Activated CD4-positive, alpha-beta T cell treated with anti-CD3 and anti-CD28 coated beads for 36 hours (primary cell): ENCODE measurements around the gene DNPH1. TPM values are rescaled to one million over a fixed set of nuclear protein-coding genes. Genes with fewer than 3 reads are reported as not detected.

Source experiments
- ATAC-seq: fragments of 200-7000 bp; cut with Tn5 transposase; one replicate; pipeline ENCODE4 v1.10.0; 2021; ENCODE audit warnings: mild to moderate bottlenecking, moderate library complexity
- CTCF ChIA-PET: fragments of 350-600 bp; sonication (Branson Sonifier 250); formaldehyde crosslinking; loops from one replicate; lab custom pipeline; 2021; ENCODE audit warnings: antibody characterized with exemption; lab: Charles Lee
- POLR2A ChIA-PET: fragments of 350-600 bp; sonication (Branson Sonifier 250); formaldehyde crosslinking; loops from one replicate; lab custom pipeline; 2021; ENCODE audit warnings: antibody characterized with exemption, inconsistent platforms; lab: Charles Lee
- DNase-seq: peaks from one replicate; pipeline ENCODE4 v3.0.0-alpha.2; 2020
- H3K27ac Mint-ChIP-seq: one replicate; pipeline ENCODE4 v1.8.0; 2021; ENCODE audit warnings: mixed read lengths
- H3K27me3 Mint-ChIP-seq: one replicate; pipeline ENCODE4 v1.8.0; 2021; ENCODE audit warnings: mixed read lengths
- H3K36me3 Mint-ChIP-seq: one replicate; pipeline ENCODE4 v1.8.0; 2021; ENCODE audit warnings: low read depth, mixed read lengths
- H3K4me1 Mint-ChIP-seq: one replicate; pipeline ENCODE4 v1.8.0; 2021; ENCODE audit warnings: mixed read lengths
- H3K4me3 Mint-ChIP-seq: one replicate; pipeline ENCODE4 v1.8.0; 2021; ENCODE audit warnings: mild to moderate bottlenecking, moderate library complexity, mixed read lengths
- H3K9me3 Mint-ChIP-seq: one replicate; pipeline ENCODE4 v1.8.0; 2021; ENCODE audit warnings: low read depth, mixed read lengths
- intact Hi-C, 2 experiments: fragments of 100-400 bp; cut with DNase I in 1 of 2; cut with micrococcal nuclease in 1 of 2; formaldehyde crosslinking; loops; one replicate each; pipeline versions ENCODE4 v1.14.2 to v1.15.1; 2022 to 2024; cut with DNase I, micrococcal nuclease
- total RNA-seq, 2 experiments: library from RNA; stranded (reverse); gene quantifications; one replicate each; pipeline ENCODE4 v1.2.3, GENCODE V29; 2021

The DNPH1 gene
- total RNA-seq, 2 experiments from 2014 or later: 58.5 to 80.3 TPM

DNA sequence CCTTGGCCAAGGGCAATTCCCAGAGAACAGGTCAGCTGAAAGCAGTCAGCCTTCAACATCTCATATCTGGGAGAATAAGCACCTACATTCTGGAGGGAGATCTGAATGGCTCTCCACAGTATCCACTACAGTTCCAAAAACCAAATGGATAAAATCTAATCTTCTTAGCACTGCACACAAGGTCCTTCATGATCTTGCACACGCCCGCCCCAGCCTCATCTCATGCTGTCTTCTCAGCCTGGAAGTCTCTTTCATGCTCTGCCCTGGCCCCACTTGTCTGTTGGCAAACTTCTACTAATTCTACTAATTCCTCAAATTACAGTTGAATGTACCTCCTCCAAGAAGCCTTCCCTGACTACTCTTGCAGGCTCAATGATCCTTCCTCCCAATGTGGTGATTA, 12.2 kb upstream of the DNPH1 start:
- intact Hi-C loops: no loop called here
- POLR2A ChIA-PET: no interaction called here
- CTCF ChIA-PET: interaction anchor here (2.3 kb wide), 1 partner anchor 12 kb away, joined by 17 read pairs; the partner anchor contains the start of gene DNPH1

DNA sequence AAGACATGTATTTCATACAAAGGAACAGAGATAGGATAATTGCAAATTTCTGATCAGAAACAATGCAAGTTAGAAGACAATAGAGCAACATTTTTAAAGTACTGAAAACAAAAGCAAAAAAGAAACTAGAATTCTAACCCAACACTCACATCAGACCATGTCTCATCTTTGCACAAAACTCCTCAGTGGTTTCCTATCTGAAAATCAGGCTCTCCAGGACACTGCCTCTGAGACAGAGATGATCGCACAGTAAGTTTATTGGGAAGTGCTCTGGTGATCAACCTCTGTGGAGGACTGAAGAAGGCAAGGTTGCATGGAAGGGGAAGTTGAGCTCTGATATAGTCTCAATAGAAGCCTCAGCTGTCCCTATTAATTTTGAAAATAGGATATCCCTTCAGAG, 11.7 kb upstream of the DNPH1 start:
- no peak for DNase-seq
- intact Hi-C loops: no loop called here
- POLR2A ChIA-PET: no interaction called here
- peaks cover 2% of the 10 kb centered on the region for H3K4me1 Mint-ChIP-seq
- peaks cover 18% of the 10 kb centered on the region for H3K27me3 Mint-ChIP-seq
- CTCF ChIA-PET: interaction anchor here (2.3 kb wide), 1 partner anchor 11 kb away, joined by 17 read pairs; the partner anchor contains the start of gene DNPH1
- no peaks in the 10 kb centered on the region for H3K36me3 Mint-ChIP-seq
- no peak overlapping the region for H3K27ac Mint-ChIP-seq
- H3K4me3 Mint-ChIP-seq: no peak overlapping the region
- ATAC-seq: no peak
- H3K9me3 Mint-ChIP-seq: peaks cover 4% of the 10 kb centered on the region

More for the DNA sequence above, 12.2 kb upstream of the DNPH1 start:
- no peak for ATAC-seq
- Mint-ChIP-seq H3K4me3 (no peak overlapping the region), H3K27ac (no peak overlapping the region), H3K4me1 (peaks cover 2% of the 10 kb centered on the region), H3K27me3 (peaks cover 15% of the 10 kb centered on the region), H3K9me3 (peaks cover 4% of the 10 kb centered on the region), H3K36me3 (no peaks in the 10 kb centered on the region)
- DNase-seq: no peak

GRCh38 chr6:43239054-43239453, 9.8 kb upstream of the DNPH1 start:
- H3K27ac Mint-ChIP-seq: no peak overlapping the region
- no peak overlapping the region for H3K4me3 Mint-ChIP-seq
- DNase-seq (no peak), ATAC-seq (no peak)
- H3K4me1 Mint-ChIP-seq: peaks cover 2% of the 10 kb centered on the region
- H3K36me3 Mint-ChIP-seq: no peaks in the 10 kb centered on the region
- ChIA-PET POLR2A (no interaction called here), CTCF (interaction anchor here (0.7 kb wide), 1 partner anchor 207 kb away, joined by 3 read pairs; no protein-coding TSS in a partner anchor)
- intact Hi-C loops: no loop called here
- H3K9me3 Mint-ChIP-seq: peaks cover 4% of the 10 kb centered on the region
- H3K27me3 Mint-ChIP-seq: peaks cover 18% of the 10 kb centered on the region

DNA sequence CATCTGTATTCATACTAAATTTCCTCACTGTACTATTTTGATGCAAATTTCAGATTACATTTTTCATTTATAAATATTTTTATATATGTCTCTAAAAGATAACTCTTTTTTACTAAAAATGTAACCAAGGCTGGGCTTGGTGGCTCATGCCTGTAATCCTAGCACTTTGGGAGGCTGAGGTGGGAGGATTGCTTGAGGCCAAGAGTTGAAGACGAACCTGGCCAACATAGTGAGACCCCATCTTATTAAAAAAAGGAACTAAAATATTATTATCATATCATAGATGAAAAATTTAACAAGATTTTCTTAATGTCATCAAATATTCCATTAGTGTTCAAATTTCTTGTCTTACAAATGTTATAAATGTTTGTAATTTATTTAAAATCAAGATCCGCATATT, 6.6 kb upstream of the DNPH1 start:
- Mint-ChIP-seq H3K27ac (no peak overlapping the region), H3K4me1 (peaks cover 2% of the 10 kb centered on the region), H3K27me3 (peaks cover 15% of the 10 kb centered on the region), H3K36me3 (no peaks in the 10 kb centered on the region), H3K4me3 (no peak overlapping the region), H3K9me3 (peaks cover 4% of the 10 kb centered on the region)
- DNase-seq: no peak
- ATAC-seq: no peak
- ChIA-PET POLR2A (no interaction called here), CTCF (no interaction called here)
- intact Hi-C loops: no loop called here

DNA sequence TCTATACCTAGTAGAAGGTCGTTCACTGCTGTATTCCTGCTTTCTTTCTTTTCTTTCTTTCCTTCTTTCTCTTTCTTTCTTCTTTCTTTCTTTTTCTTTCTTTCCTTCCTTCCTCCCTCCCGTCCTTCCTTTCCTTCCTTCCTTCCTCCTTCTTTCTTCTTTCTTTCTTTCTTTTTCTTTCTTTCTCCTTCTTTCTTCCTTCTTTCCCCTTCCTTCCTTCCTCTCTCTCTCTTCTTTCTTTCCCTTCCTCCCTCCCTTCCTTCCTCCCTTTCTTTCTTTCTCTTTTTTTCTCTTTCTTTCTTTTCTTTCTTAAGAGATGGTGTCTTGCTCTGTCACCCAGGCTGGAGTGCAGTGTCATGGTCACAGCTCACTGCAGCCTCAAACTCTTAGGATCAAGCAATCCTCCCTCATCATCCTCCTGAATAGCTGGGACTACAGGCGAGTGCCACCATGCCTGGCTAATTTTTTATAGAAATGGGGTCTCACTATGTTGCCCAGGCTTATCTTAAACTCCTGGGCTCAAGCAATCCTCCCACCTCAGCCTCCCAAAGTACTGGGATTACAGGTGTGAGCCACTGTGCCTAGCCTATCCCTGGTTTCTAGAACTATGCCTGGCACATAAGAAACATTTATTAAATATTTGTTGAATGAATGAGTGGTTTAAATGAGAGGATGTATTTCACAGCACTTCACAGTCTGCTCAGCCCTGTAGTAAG, 2.6 kb upstream of the DNPH1 start:
- Mint-ChIP-seq H3K36me3 (peaks cover 9% of the 10 kb centered on the region), H3K9me3 (no peaks in the 10 kb centered on the region), H3K27ac (no peak overlapping the region), H3K4me1 (peaks cover 19% of the 10 kb centered on the region), H3K27me3 (peaks cover 5% of the 10 kb centered on the region), H3K4me3 (no peak overlapping the region)
- ChIA-PET POLR2A (no interaction called here), CTCF (interaction anchor here (0.6 to 1.0 kb wide), 3 partner anchors 27 to 226 kb away, joined by 3 to 4 read pairs (median 3); no protein-coding TSS in a partner anchor)
- ATAC-seq: no peak
- intact Hi-C loops: no loop called here
- DNase-seq: no peak

DNA sequence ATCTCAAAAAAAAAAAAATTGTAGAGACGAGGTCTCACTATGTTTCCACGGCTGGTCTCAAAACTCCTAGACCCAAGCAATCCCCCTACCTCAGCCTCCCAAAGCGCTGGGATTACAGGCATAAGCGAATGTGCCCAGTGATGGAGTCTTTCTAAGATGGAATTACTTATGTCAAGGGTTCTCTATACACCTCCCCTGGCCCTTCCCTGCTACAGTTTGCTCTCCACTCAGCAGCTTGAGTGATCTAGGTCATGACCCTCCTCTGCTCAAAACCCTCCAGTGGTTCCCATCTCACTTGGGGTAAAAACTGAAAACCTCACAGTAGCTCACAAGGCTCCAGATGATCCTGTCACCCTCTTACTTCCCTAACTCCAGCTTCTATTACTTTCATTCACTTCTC, 1.8 kb upstream of the DNPH1 start:
- intact Hi-C loops: no loop called here
- ATAC-seq: no peak
- no peak overlapping the region for H3K27ac Mint-ChIP-seq
- peaks cover 2% of the 10 kb centered on the region for H3K27me3 Mint-ChIP-seq
- ChIA-PET CTCF (interaction anchor here (1.0 to 2.7 kb wide), 2 partner anchors 151 to 167 kb away, joined by 3 to 13 read pairs; no protein-coding TSS in a partner anchor), POLR2A (no interaction called here)
- no peaks in the 10 kb centered on the region for H3K9me3 Mint-ChIP-seq
- peaks cover 25% of the 10 kb centered on the region for H3K4me1 Mint-ChIP-seq
- DNase-seq: no peak
- peaks cover 17% of the 10 kb centered on the region for H3K36me3 Mint-ChIP-seq
- no peak overlapping the region for H3K4me3 Mint-ChIP-seq

DNA sequence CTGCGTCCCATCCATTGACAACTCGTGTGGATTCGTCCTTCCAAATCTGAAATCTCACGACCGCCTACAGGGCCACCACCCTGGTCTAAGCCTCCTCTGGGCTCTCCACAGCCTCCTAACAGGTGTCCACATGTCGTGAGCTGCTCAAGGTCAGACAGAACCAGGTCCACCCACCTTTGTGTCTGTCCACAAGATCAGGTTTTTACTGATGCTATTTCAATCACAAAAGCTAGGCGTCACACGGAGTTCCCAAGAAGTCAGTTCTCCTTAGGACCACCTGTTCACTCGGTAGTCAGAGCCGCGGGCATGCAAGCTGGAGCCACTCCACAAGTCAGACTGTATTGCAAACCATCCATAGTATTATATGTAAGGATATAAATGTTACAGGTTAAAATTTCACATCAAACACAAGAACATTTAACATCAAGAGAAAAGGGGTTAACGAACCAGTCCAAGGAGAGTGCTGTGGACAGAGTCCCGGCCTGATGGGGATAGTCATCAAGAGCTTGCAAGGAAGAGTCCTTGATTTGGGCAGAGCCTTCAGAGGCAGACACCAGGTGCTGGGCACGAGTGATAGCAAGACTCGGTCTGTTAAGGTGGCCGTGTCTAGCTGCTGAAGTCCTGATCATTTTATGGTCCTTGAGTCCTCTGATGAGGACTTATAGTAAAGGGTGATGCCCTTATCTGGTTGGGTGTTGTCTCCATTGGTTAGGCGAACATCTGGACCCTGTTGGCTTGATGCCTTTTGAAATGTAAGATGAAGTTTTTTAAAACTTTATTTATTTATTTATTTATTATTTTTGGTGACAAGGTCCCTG, 731 bp upstream of the DNPH1 start:
- H3K9me3 Mint-ChIP-seq: no peaks in the 10 kb centered on the region
- H3K4me1 Mint-ChIP-seq: peaks cover 35% of the 10 kb centered on the region
- H3K4me3 Mint-ChIP-seq: peak overlapping the region; percentile 92
- H3K27me3 Mint-ChIP-seq: peaks cover 2% of the 10 kb centered on the region
- peak overlapping the region; percentile 91 for H3K27ac Mint-ChIP-seq
- intact Hi-C loops: loop anchor here (1.0 to 5.0 kb wide), 7 partner anchors 17 to 397 kb away; partner anchors contain the start of genes GTPBP2 (in 1 of the 2), KLC4 (in 1 of the 2), MRPL2 (in 1 of the 2) and POLH (in 1 of the 2)
- peaks cover 27% of the 10 kb centered on the region for H3K36me3 Mint-ChIP-seq
- POLR2A ChIA-PET: interaction anchor here (0.7 to 1.0 kb wide), 2 partner anchors 9 to 300 kb away, joined by 3 read pairs; partner anchors contain the start of gene CNPY3
- CTCF ChIA-PET: interaction anchor here (0.6 to 2.9 kb wide), 25 partner anchors 8 to 957 kb away, joined by 3 to 17 read pairs (median 3); partner anchors contain the start of genes ABCC10 and CRIP3
- DNase-seq: no peak
- peak; percentile 9 for ATAC-seq

GRCh38 chr6:43226192-43226851, 3.0 kb downstream of the DNPH1 start:
- intact Hi-C loops: loop anchor here in 1 of 2 experiments (5.0 kb wide), 1 partner anchor 401 kb away; the partner anchor contains the start of gene GTPBP2
- no peaks in the 10 kb centered on the region for H3K9me3 Mint-ChIP-seq
- POLR2A ChIA-PET: interaction anchor here (0.5 to 1.1 kb wide), 2 partner anchors 52 to 700 kb away, joined by 3 to 5 read pairs; no protein-coding TSS in a partner anchor
- CTCF ChIA-PET: interaction anchor here (0.6 to 1.3 kb wide), 3 partner anchors 46 to 280 kb away, joined by 3 to 6 read pairs (median 4); no protein-coding TSS in a partner anchor
- H3K36me3 Mint-ChIP-seq: peaks cover 40% of the 10 kb centered on the region
- no peaks in the 10 kb centered on the region for H3K27me3 Mint-ChIP-seq
- H3K4me3 Mint-ChIP-seq: peak overlapping the region; percentile 55
- H3K4me1 Mint-ChIP-seq: peaks cover 60% of the 10 kb centered on the region
- DNase-seq (no peak), ATAC-seq (no peak)
- peak overlapping the region; percentile 96 for H3K27ac Mint-ChIP-seq

GRCh38 chr6:43223175-43223574, 6.1 kb downstream of the DNPH1 start:
- Mint-ChIP-seq H3K4me1 (peaks cover 52% of the 10 kb centered on the region), H3K4me3 (no peak overlapping the region), H3K9me3 (no peaks in the 10 kb centered on the region), H3K27ac (peak overlapping the region; percentile 80), H3K36me3 (peaks cover 36% of the 10 kb centered on the region), H3K27me3 (no peaks in the 10 kb centered on the region)
- ChIA-PET POLR2A (no interaction called here), CTCF (interaction anchor here (1.0 kb wide), 1 partner anchor 283 kb away, joined by 3 read pairs; no protein-coding TSS in a partner anchor)
- intact Hi-C loops: loop anchor here in 1 of 2 experiments (5.0 kb wide), 1 partner anchor 254 kb away; the partner anchor contains the start of gene TJAP1
- ATAC-seq: no peak
- DNase-seq: no peak

GRCh38 chr6:43222418-43223059, 6.7 kb downstream of the DNPH1 start:
- H3K27me3 Mint-ChIP-seq: no peaks in the 10 kb centered on the region
- no peaks in the 10 kb centered on the region for H3K9me3 Mint-ChIP-seq
- ChIA-PET CTCF (no interaction called here), POLR2A (no interaction called here)
- no peak for DNase-seq
- H3K4me1 Mint-ChIP-seq: peaks cover 46% of the 10 kb centered on the region
- peaks cover 37% of the 10 kb centered on the region for H3K36me3 Mint-ChIP-seq
- no peak overlapping the region for H3K4me3 Mint-ChIP-seq
- no peak for ATAC-seq
- H3K27ac Mint-ChIP-seq: peak overlapping the region; percentile 80
- intact Hi-C loops: loop anchor here in 1 of 2 experiments (5.0 kb wide), 1 partner anchor 255 kb away; the partner anchor contains the start of gene TJAP1
